ENCODE results near the gene CTDSP1.

DNA sequence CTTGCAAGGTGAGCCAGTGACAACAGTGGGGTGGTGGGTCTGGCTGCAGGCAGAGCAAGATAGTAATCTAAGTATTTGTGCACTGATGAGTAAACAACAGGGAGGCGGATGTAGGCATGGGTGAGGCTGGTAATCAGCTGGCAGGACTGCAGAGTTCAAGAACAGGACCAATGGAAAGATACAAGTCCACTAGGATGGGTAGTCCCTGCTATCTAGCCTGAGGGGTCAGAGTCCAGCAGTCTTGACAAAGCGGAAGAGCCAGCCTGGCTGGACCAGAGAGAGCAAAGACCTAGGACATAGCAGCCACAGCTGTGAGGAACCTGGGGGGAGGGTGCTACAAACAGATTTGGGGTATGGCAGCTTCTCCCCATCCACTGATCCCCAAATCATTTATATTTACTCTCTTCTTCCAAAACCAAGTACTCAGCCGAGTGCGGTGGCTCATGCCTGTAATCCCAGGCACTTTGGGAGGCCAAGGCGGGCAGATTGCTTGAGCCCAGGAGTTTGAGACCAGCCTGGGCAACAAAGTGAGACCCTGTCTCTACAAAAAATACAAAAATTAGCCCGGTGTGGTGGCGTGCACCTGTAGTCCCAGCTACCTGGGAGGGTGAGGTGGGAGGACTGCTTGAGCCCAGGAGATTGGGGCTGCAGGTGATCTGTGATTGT lies 45.2 kb downstream of the CTDSP1 start:
- TF ChIP-seq, protein P1, sequence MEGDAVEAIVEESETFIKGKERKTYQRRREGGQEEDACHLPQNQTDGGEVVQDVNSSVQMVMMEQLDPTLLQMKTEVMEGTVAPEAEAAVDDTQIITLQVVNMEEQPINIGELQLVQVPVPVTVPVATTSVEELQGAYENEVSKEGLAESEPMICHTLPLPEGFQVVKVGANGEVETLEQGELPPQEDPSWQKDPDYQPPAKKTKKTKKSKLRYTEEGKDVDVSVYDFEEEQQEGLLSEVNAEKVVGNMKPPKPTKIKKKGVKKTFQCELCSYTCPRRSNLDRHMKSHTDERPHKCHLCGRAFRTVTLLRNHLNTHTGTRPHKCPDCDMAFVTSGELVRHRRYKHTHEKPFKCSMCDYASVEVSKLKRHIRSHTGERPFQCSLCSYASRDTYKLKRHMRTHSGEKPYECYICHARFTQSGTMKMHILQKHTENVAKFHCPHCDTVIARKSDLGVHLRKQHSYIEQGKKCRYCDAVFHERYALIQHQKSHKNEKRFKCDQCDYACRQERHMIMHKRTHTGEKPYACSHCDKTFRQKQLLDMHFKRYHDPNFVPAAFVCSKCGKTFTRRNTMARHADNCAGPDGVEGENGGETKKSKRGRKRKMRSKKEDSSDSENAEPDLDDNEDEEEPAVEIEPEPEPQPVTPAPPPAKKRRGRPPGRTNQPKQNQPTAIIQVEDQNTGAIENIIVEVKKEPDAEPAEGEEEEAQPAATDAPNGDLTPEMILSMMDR (IDR thresholded peaks at IDR 0.05 in 8 of 11, conservative IDR thresholded peaks at IDR 0.05 in 3 of 11) = no peak
- no peak for TF ChIP-seq POLR2AphosphoS5 (IDR thresholded peaks at IDR 0.05)

Measured in spleen (tissue), 7 donors.